ENCODE data around the gene FST. TPM values are rescaled to one million over a fixed set of nuclear protein-coding genes. Genes with fewer than 3 reads are reported as not detected.

Gene FST
- total and polyA plus RNA-seq, 2 of the 8 experiments (the other 6 are each of a cell fraction or from before 2014, with no cell fraction given): 16.6 to 17.5 TPM

GRCh38 chr5:53472720-53473510, 7.5 kb upstream of the FST start:
- ChIA-PET POLR2A (ENCODE audit: partially characterized antibody) (no interaction called here), CTCF (ENCODE audit: partially characterized antibody) (interaction anchor here (1.3 to 1.5 kb wide), 2 partner anchors 756 to 771 kb away, joined by 4 read pairs; no protein-coding TSS in a partner anchor)
- Histone ChIP-seq H3K14ac (ENCODE audit: insufficient read length) (no peak overlapping the region), H4K5ac (ENCODE audit: insufficient read length, low read depth, low read length) (no peak overlapping the region), H3K27me3 (replicated peaks in 1 of 4; ENCODE audit: control insufficient read depth in 3 of 4, extremely low read depth in 1 of 4, insufficient read depth in 3 of 4, low read length in 3 of 4) (no peaks in the 10 kb centered on the region), H4K8ac (ENCODE audit: extremely low read depth, insufficient read depth, low read length) (no peak overlapping the region), H3K79me1 (ENCODE audit: low read depth, low read length) (no peaks in the 10 kb centered on the region), H3K9ac (replicated peaks in 1 of 4; ENCODE audit: extremely low read depth in 1 of 4, low read depth in 3 of 4, low read length in 3 of 4) (no peak overlapping the region), H2BK20ac (ENCODE audit: low read length) (no peak overlapping the region), H3K23me2 (ENCODE audit: low read depth, low read length) (no peaks in the 10 kb centered on the region), H3K4ac (replicated peaks; ENCODE audit: insufficient read length, low read depth, low read length) (no peak overlapping the region), H2BK5ac (ENCODE audit: low read depth, low read length) (no peak overlapping the region), H2BK120ac (replicated peaks; ENCODE audit: low read depth, low read length) (no peak overlapping the region), H4K20me1 (replicated peaks in 1 of 2; ENCODE audit: control insufficient read depth in 1 of 2, insufficient read depth in 2 of 2, low read length in 2 of 2) (no peaks in the 10 kb centered on the region), H3K4me3 (ENCODE audit: extremely low read depth in 1 of 4, insufficient read depth in 2 of 4, low read depth in 3 of 4, low read length in 4 of 4) (no peak overlapping the region), H3K4me1 (replicated peaks in 1 of 4; ENCODE audit: control insufficient read depth in 3 of 4, insufficient read depth in 4 of 4, low read length in 3 of 4) (no peaks in the 10 kb centered on the region), H2AFZ (ENCODE audit: low read length) (no peak overlapping the region), H3K79me2 (ENCODE audit: control insufficient read depth in 1 of 2, insufficient read depth in 2 of 2, low read length in 2 of 2) (no peaks in the 10 kb centered on the region), H3K27ac (ENCODE audit: low read depth, low read length) (no peak overlapping the region), H2AK5ac (ENCODE audit: low read depth, low read length) (no peak overlapping the region), H3K18ac (ENCODE audit: extremely low read depth, low read length) (no peak overlapping the region), H3K36me3 (ENCODE audit: control insufficient read depth in 2 of 4, insufficient read depth in 4 of 4, low read length in 3 of 4) (no peaks in the 10 kb centered on the region), H2BK12ac (ENCODE audit: low read depth, low read length) (no peak overlapping the region), H3K56ac (replicated peaks; ENCODE audit: insufficient read length, low read depth, low read length) (no peak overlapping the region), H3K9me3 (ENCODE audit: insufficient read depth in 2 of 2, low read depth in 1 of 2, low read length in 1 of 2) (no peaks in the 10 kb centered on the region), H2BK15ac (ENCODE audit: low read length) (no peak overlapping the region), H4K91ac (replicated peaks; ENCODE audit: insufficient read length, low read length) (no peak overlapping the region), H3K23ac (ENCODE audit: insufficient read length) (no peak overlapping the region), H3K4me2 (ENCODE audit: insufficient read depth in 1 of 2, low read depth in 2 of 2, low read length in 2 of 2) (no peak overlapping the region)
- FAIRE-seq: no peak
- WGBS, 2 experiments (ENCODE audit: extremely low coverage in 1 of 2, insufficient coverage in 1 of 2, insufficient read length in 1 of 2, insufficient replicate concordance in 2 of 2, low coverage in 1 of 2, low lambda C conversion rate in 2 of 2, missing lambda C conversion rate in 1 of 2): 83% methylated on average over 4 of the region's 4 CpGs; no CpG with 5 or more reads in 1 of the 2 experiments
- DNase-seq (ENCODE audit: low read depth in 1 of 2, low spot score in 2 of 2): no peak
- no peak for TF ChIP-seq SUZ12 (IDR thresholded peaks at IDR 0.05; ENCODE audit: low read length)
- no peak for TF ChIP-seq BRCA1 (IDR thresholded peaks at IDR 0.05; ENCODE audit: low read depth, low read length)
- no peak for TF ChIP-seq RBBP5 (IDR thresholded peaks at IDR 0.05; ENCODE audit: borderline replicate concordance, low read depth, low read length)
- no peak for TF ChIP-seq CHD2 (IDR thresholded peaks at IDR 0.05; ENCODE audit: low read length)
- no peak for TF ChIP-seq BCL11A (IDR thresholded peaks at IDR 0.05; ENCODE audit: low read depth in 2 of 2, low read length in 2 of 2)
- no peak for TF ChIP-seq SAP30 (IDR thresholded peaks at IDR 0.05; ENCODE audit: insufficient read depth, insufficient replicate concordance, low read length)
- TF ChIP-seq TAF1 (IDR thresholded peaks at IDR 0.05; ENCODE audit: low read depth, low read length): no peak
- TF ChIP-seq BACH1 (IDR thresholded peaks at IDR 0.05; ENCODE audit: low read length): no peak
- TF ChIP-seq NRF1 (IDR thresholded peaks at IDR 0.05; ENCODE audit: low read depth, low read length): no peak
- no peak for TF ChIP-seq TAF7 (optimal IDR thresholded peaks at IDR 0.05; ENCODE audit: borderline replicate concordance, low read depth, low read length)
- TF ChIP-seq TBP (IDR thresholded peaks at IDR 0.05; ENCODE audit: low read depth, low read length): no peak
- TF ChIP-seq POLR2A (IDR thresholded peaks at IDR 0.05; ENCODE audit: control extremely low read depth in 1 of 2, low read depth in 2 of 2, low read length in 2 of 2): no peak
- TF ChIP-seq PHF8 (conservative IDR thresholded peaks at IDR 0.05; ENCODE audit: low read depth, low read length): no peak
- no peak for TF ChIP-seq GTF2F1 (IDR thresholded peaks at IDR 0.05; ENCODE audit: borderline replicate concordance, low read depth, low read length)
